HCT116 (cell line): ENCODE measurements around the gene HYAL1.

Experiments
- EZH2phosphoT487 ChIP-seq: fragments of 200-600 bp; IDR thresholded peaks from 2 replicates; pipeline ENCODE4 v1.6.1; 2018; ENCODE audit warnings: antibody characterized with exemption, borderline replicate concordance
- JUND ChIP-seq: IDR thresholded peaks from 2 replicates; pipeline ENCODE4 v1.6.1; 2012
- POLR2A ChIP-seq: IDR thresholded peaks from 2 replicates; pipeline ENCODE4 v1.7.0; 2011; ENCODE audit warnings: borderline replicate concordance; ENCODE audit not compliant: insufficient read depth, insufficient read length; ENCODE audit errors: extremely low read depth
- POLR2AphosphoS5 ChIP-seq: IDR thresholded peaks from 2 replicates; pipeline ENCODE4 v1.6.1; 2011; ENCODE audit warnings: mild to moderate bottlenecking, low read depth, low read length, moderate library complexity
- TF ChIP-seq, protein P1 (sequence below), 3 experiments: fragments of 200-600 bp in 1 of 3; sonication (generic) in 1 of 3; IDR thresholded peaks in 2 of 3; conservative IDR thresholded peaks in 1 of 3; 2 replicates each; pipeline ENCODE4 v1.5.1; 2012 to 2017; ENCODE audit warnings: low read depth in 2 of 3, low read length in 2 of 3, antibody characterized with exemption in 1 of 3, borderline replicate concordance in 1 of 3, control low read depth in 1 of 3, mild to moderate bottlenecking in 1 of 3, mixed read lengths in 1 of 3, mixed run types in 1 of 3, moderate library complexity in 1 of 3; ENCODE audit not compliant: insufficient read depth in 1 of 3

GRCh38 chr3:50278880-50279224 lies 24.5 kb downstream of the HYAL1 start, which contains the start of gene LSMEM2:
- TF ChIP-seq POLR2A = no peak
- TF ChIP-seq EZH2phosphoT487 = no peak
- no peak for TF ChIP-seq JUND
- TF ChIP-seq, protein P1, sequence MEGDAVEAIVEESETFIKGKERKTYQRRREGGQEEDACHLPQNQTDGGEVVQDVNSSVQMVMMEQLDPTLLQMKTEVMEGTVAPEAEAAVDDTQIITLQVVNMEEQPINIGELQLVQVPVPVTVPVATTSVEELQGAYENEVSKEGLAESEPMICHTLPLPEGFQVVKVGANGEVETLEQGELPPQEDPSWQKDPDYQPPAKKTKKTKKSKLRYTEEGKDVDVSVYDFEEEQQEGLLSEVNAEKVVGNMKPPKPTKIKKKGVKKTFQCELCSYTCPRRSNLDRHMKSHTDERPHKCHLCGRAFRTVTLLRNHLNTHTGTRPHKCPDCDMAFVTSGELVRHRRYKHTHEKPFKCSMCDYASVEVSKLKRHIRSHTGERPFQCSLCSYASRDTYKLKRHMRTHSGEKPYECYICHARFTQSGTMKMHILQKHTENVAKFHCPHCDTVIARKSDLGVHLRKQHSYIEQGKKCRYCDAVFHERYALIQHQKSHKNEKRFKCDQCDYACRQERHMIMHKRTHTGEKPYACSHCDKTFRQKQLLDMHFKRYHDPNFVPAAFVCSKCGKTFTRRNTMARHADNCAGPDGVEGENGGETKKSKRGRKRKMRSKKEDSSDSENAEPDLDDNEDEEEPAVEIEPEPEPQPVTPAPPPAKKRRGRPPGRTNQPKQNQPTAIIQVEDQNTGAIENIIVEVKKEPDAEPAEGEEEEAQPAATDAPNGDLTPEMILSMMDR (IDR thresholded peaks at IDR 0.05 in 2 of 3, conservative IDR thresholded peaks at IDR 0.05 in 1 of 3; ENCODE audit: borderline replicate concordance in 1 of 3, insufficient read depth in 1 of 3, low read depth in 2 of 3, low read length in 2 of 3) = no peak
- TF ChIP-seq POLR2AphosphoS5 = no peak
